Lung (tissue), 12 donors: ENCODE data around the gene ARHGEF7. TPM values are rescaled to one million over a fixed set of nuclear protein-coding genes. Genes with fewer than 3 reads are reported as not detected.

Experiments used
- ATAC-seq: fragments of 200-7000 bp; cut with Tn5 transposase; one replicate; pipeline ENCODE4 v1.9.1; 2020; ENCODE audit warnings: moderate number of reproducible peaks; ENCODE audit not compliant: insufficient read depth, low FRiP score
- DNase-seq, 3 donors: peaks; one replicate each; pipeline ENCODE4 v3.0.0-alpha.2; 2013 to 2017
- H3K27ac ChIP-seq, 2 donors: one replicate each; pipeline ENCODE4 v1.5.1; 2013; ENCODE audit warnings: mild to moderate bottlenecking in 2 of 2, moderate library complexity in 2 of 2, control low read depth in 1 of 2, inconsistent platforms in 1 of 2, low read depth in 1 of 2, low read length in 1 of 2
- H3K27me3 ChIP-seq, 3 donors: one replicate each; pipeline ENCODE4 v1.5.1; 2013; ENCODE audit warnings: low read length in 2 of 3; ENCODE audit not compliant: control insufficient read depth in 3 of 3, insufficient read depth in 3 of 3
- H3K36me3 ChIP-seq, 4 donors: one replicate each; pipeline ENCODE4 v1.5.1; 2013; ENCODE audit warnings: low read length in 4 of 4, mild to moderate bottlenecking in 1 of 4, moderate library complexity in 1 of 4; ENCODE audit not compliant: control insufficient read depth in 4 of 4, insufficient read depth in 4 of 4
- H3K4me1 ChIP-seq, 5 donors: one replicate each; pipeline ENCODE4 v1.5.1; 2013; ENCODE audit warnings: low read length in 5 of 5, mild to moderate bottlenecking in 2 of 5, moderate library complexity in 1 of 5; ENCODE audit not compliant: control insufficient read depth in 5 of 5, insufficient read depth in 5 of 5
- H3K4me3 ChIP-seq: one replicate; pipeline ENCODE4 v1.5.1; 2013; ENCODE audit warnings: mild to moderate bottlenecking, control low read depth, moderate library complexity
- H3K9ac ChIP-seq, 2 donors: one replicate each; pipeline ENCODE4 v1.5.1; 2013; ENCODE audit warnings: low read length in 2 of 2, control low read depth in 1 of 2; ENCODE audit not compliant: insufficient read depth in 1 of 2
- H3K9me3 ChIP-seq, 4 donors: one replicate each; pipeline ENCODE4 v1.5.1; 2013; ENCODE audit warnings: low read length in 3 of 4, mild to moderate bottlenecking in 1 of 4, moderate library complexity in 1 of 4; ENCODE audit not compliant: control insufficient read depth in 4 of 4, insufficient read depth in 3 of 4
- CTCF ChIP-seq: IDR thresholded peaks from 2 replicates; pipeline ENCODE4 v1.5.1; 2012; ENCODE audit warnings: mild to moderate bottlenecking; ENCODE audit errors: control extremely low read depth, extremely low read depth
- WGBS, 2 donors: extraction: QIAGEN DNeasy Blood & Tissue Kit; methylation state at CpG; one replicate each; pipeline ENCODE4 v1.1.7; 2013; 5-methylcytosine and 5-hydroxymethylcytosine counted together
- polyA plus RNA-seq, 2 donors: library from polyadenylated mRNA; stranded (reverse); fragments of 200-250 nt; gene quantifications; one replicate each; pipeline ENCODE4 v1.2.1, GENCODE V29; 2013
- total RNA-seq, 2 donors: library from RNA; depleted of rRNA in 1 of 2; stranded (reverse); fragments of >200 nt in 1 of 2; gene quantifications; one replicate each; pipeline ENCODE4 v1.2.1, GENCODE V29; 2014 to 2021
- donor health status: control.
- donor health status: control.
- donor health status: Bipolar disorder and iron deficiency.
- donor health status: healthy.
- donor health status: DM: yes; HTN: yes; CAD: no.

ARHGEF7 gene
- total and polyA plus RNA-seq, 4 donors = 20.9 to 143 (median 37.8) TPM

GRCh38 chr13:111152844-111153243 lies 37.7 kb downstream of the ARHGEF7 start:
- Histone ChIP-seq H3K9ac (peak overlapping the region; percentile 43 to 87), H3K27ac (peak overlapping the region; percentile 99), H3K9me3 (no peaks in the 10 kb centered on the region), H3K27me3 (no peaks in the 10 kb centered on the region), H3K4me1 (peaks cover 0 to 22% (median 8%) of the 10 kb centered on the region in 5 donors), H3K36me3 (no peaks in the 10 kb centered on the region), H3K4me3 (peak overlapping the region; percentile 75)
- no peak for TF ChIP-seq CTCF
- 21 to 22% methylated on average over 11 of the region's 11 CpGs for WGBS, 2 donors
- ATAC-seq = no peak
- peak in 1 of 3 donors; percentile 45 for DNase-seq

- H3K4me1 ChIP-seq = peaks cover 0 to 22% (median 8%) of the 10 kb centered on the region in 5 donors
- no peaks in the 10 kb centered on the region for H3K36me3 ChIP-seq
- H3K9ac ChIP-seq = peak overlapping the region; percentile 43 to 87
- no peak for TF ChIP-seq CTCF
- WGBS, 2 donors = 1% methylated on average over 60 to 84 of the region's 84 CpGs
- peak; percentile 95 to 97 (median 97) for DNase-seq
- no peaks in the 10 kb centered on the region for H3K27me3 ChIP-seq
- H3K4me3 ChIP-seq = peak overlapping the region; percentile 75
- no peaks in the 10 kb centered on the region for H3K9me3 ChIP-seq
- peak; percentile 97 for ATAC-seq
- H3K27ac ChIP-seq = peak overlapping the region; percentile 99
Measured at GRCh38 chr13:111153279-111153976, 38.3 kb downstream of the ARHGEF7 start.

DNA sequence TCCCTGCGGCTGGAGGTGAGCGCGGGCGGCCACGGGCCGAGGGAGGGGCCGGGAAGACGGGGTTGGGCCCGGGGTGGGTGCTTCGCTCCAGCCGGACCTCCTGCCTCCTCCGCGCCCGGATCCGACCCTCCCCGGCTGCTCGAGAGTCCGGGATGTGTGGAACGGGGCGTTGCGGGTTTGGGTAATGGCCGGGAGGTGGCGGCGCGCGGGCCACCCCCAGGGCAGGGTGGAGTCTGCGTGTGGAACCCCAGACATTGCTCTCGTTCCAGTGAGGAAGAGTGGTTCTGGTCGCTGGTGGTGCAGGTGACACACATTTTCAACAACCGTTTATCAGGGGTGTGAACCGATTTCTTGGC lies 38.8 kb downstream of the ARHGEF7 start:
- Histone ChIP-seq H3K4me3 (peak overlapping the region; percentile 75), H3K27me3 (no peaks in the 10 kb centered on the region), H3K9me3 (no peaks in the 10 kb centered on the region), H3K36me3 (peaks cover 0 to 2% (median 2%) of the 10 kb centered on the region in 4 donors), H3K27ac (peak overlapping the region; percentile 99), H3K9ac (peak overlapping the region; percentile 87), H3K4me1 (peaks cover 0 to 22% (median 8%) of the 10 kb centered on the region in 5 donors)
- TF ChIP-seq CTCF = no peak
- 1% methylated on average over 17 to 31 of the region's 31 CpGs for WGBS, 2 donors
- peak; percentile 22 for ATAC-seq
- DNase-seq = no peak
